ENCODE results near the gene RALGAPB.

GRCh38 chr20:38520261-38520660, 47.6 kb downstream of the RALGAPB start:
- no peak for TF ChIP-seq POLR2AphosphoS5 (IDR thresholded peaks at IDR 0.05; ENCODE audit: low read depth, low read length)
- TF ChIP-seq POLR2A (IDR thresholded peaks at IDR 0.05; ENCODE audit: low read depth, low read length): no peak
- no peak for TF ChIP-seq TAF1 (IDR thresholded peaks at IDR 0.05; ENCODE audit: borderline replicate concordance, low read depth, low read length)
